B cell (primary cell): Measurements from ENCODE around the gene SYMPK. TPM values are rescaled to one million over a fixed set of nuclear protein-coding genes. Genes with fewer than 3 reads are reported as not detected.

Source experiments
- ATAC-seq: fragments of 200-7000 bp; cut with Tn5 transposase; one replicate; pipeline ENCODE4 v1.10.0; 2021; ENCODE audit warnings: low read depth, mild to moderate bottlenecking, moderate number of reproducible peaks, moderate library complexity
- CTCF ChIA-PET: fragments of 350-600 bp; sonication (Branson Sonifier 250); formaldehyde crosslinking; loops from one replicate; lab custom pipeline; 2021; ENCODE audit warnings: antibody characterized with exemption, inconsistent platforms; lab: Charles Lee
- POLR2A ChIA-PET: fragments of 350-600 bp; sonication (Branson Sonifier 250); formaldehyde crosslinking; loops from one replicate; lab custom pipeline; 2021; ENCODE audit warnings: antibody characterized with exemption; lab: Charles Lee
- DNase-seq: peaks from one replicate; pipeline ENCODE4 v3.0.0; 2013
- H2AFZ ChIP-seq: 2 replicates; pipeline ENCODE4 v1.6.1; 2012; ENCODE audit warnings: mild to moderate bottlenecking, low read depth, low read length; ENCODE audit not compliant: insufficient read depth, poor library complexity, severe bottlenecking
- H3K27ac ChIP-seq, 2 donors: 1 replicate in 1 of 2; 2 replicates in 1 of 2; pipeline ENCODE4 v1.5.1; 2012 to 2013; ENCODE audit warnings: low read length in 2 of 2, mild to moderate bottlenecking in 2 of 2, moderate library complexity in 1 of 2
- H3K27me3 ChIP-seq, 4 experiments: fragments of 200-600 bp in 1 of 4; sonication (generic) in 1 of 4; replicated peaks in 1 of 4; 1 replicate in 2 of 4; 2 replicates in 2 of 4; pipeline versions ENCODE4 v1.6.1 to v1.7.0; 2013 to 2016; ENCODE audit warnings: low read length in 3 of 4, mild to moderate bottlenecking in 2 of 4, mixed read lengths in 1 of 4, moderate library complexity in 1 of 4; ENCODE audit not compliant: insufficient read depth in 4 of 4, control insufficient read depth in 3 of 4; ENCODE audit errors: control extremely low read depth in 1 of 4
- H3K36me3 ChIP-seq, 2 experiments: replicated peaks in 1 of 2; 1 replicate in 1 of 2; 2 replicates in 1 of 2; pipeline versions ENCODE4 v1.6.1 to v1.7.1; 2013; ENCODE audit warnings: low read length in 1 of 2; ENCODE audit not compliant: insufficient read depth in 2 of 2, control insufficient read depth in 1 of 2; ENCODE audit errors: control extremely low read depth in 1 of 2, extremely low read depth in 1 of 2
- H3K4me1 ChIP-seq, 2 donors: fragments of 200-600 bp in 1 of 2; sonication (generic) in 1 of 2; 1 replicate in 1 of 2; 2 replicates in 1 of 2; pipeline versions ENCODE4 v1.5.1 to v1.6.1; 2013 to 2017; ENCODE audit warnings: low read length in 2 of 2; ENCODE audit not compliant: control insufficient read depth in 2 of 2, insufficient read depth in 2 of 2
- H3K4me2 ChIP-seq: replicated peaks from 2 replicates; pipeline ENCODE3; 2012; ENCODE audit warnings: mild to moderate bottlenecking, low read depth, low read length; ENCODE audit not compliant: poor library complexity, severe bottlenecking
- H3K4me3 ChIP-seq, 5 experiments: fragments of 200-600 bp in 1 of 5; sonication (generic) in 1 of 5; 1 replicate in 3 of 5; 2 replicates in 2 of 5; pipeline versions ENCODE4 v1.5.1 to v1.7.0; 2011 to 2016; ENCODE audit warnings: low read length in 4 of 5, mild to moderate bottlenecking in 4 of 5, low read depth in 2 of 5, control low read depth in 1 of 5, moderate library complexity in 1 of 5; ENCODE audit not compliant: insufficient read depth in 1 of 5; ENCODE audit errors: control extremely low read depth in 1 of 5, extremely low read depth in 1 of 5
- H3K79me2 ChIP-seq: fragments of 200-600 bp; sonication (generic); one replicate; pipeline ENCODE4 v1.6.0; 2016; ENCODE audit warnings: low read length; ENCODE audit not compliant: control insufficient read depth, insufficient read depth
- H3K9ac ChIP-seq: fragments of 200-600 bp; sonication (generic); 2 replicates; pipeline ENCODE4 v1.6.1; 2017; ENCODE audit warnings: mild to moderate bottlenecking, low read length, moderate library complexity
- H3K9me3 ChIP-seq, 3 donors: one replicate each; pipeline versions ENCODE4 v1.6.1 to v1.7.1; 2013; ENCODE audit warnings: low read length in 2 of 3; ENCODE audit not compliant: control insufficient read depth in 2 of 3, insufficient read depth in 1 of 3; ENCODE audit errors: control extremely low read depth in 1 of 3
- H4K20me1 ChIP-seq: 2 replicates; pipeline ENCODE4 v1.6.0; 2012; ENCODE audit warnings: mild to moderate bottlenecking, low read length; ENCODE audit not compliant: insufficient read depth, control insufficient read depth, poor library complexity, severe bottlenecking
- H3K27ac Mint-ChIP-seq: one replicate; pipeline ENCODE4 v1.8.0; 2021; ENCODE audit warnings: mixed read lengths
- H3K27me3 Mint-ChIP-seq: one replicate; pipeline ENCODE4 v1.8.0; 2021; ENCODE audit warnings: mixed read lengths
- H3K4me1 Mint-ChIP-seq: one replicate; pipeline ENCODE4 v1.8.0; 2021; ENCODE audit warnings: mixed read lengths
- H3K4me3 Mint-ChIP-seq: one replicate; pipeline ENCODE4 v1.8.0; 2021; ENCODE audit warnings: mixed read lengths
- H3K9me3 Mint-ChIP-seq: one replicate; pipeline ENCODE4 v1.8.0; 2022; ENCODE audit warnings: mixed read lengths; ENCODE audit not compliant: insufficient read depth
- CTCF ChIP-seq: fragments of 200-600 bp; IDR thresholded peaks from one replicate; pipeline ENCODE4 v1.8.0; 2022; ENCODE audit warnings: antibody characterized with exemption, mild to moderate bottlenecking
- EZH2 ChIP-seq: IDR thresholded peaks from 2 replicates; pipeline ENCODE4 v1.6.1; 2012; ENCODE audit warnings: borderline replicate concordance, low read depth, mild to moderate bottlenecking, moderate library complexity, low read length; ENCODE audit not compliant: insufficient read depth, poor library complexity, severe bottlenecking
- WGBS: methylation state at CpG from one replicate; pipeline ENCODE4 v1.1.5; 2013; ENCODE audit warnings: missing lambda C conversion rate; ENCODE audit not compliant: insufficient coverage; 5-methylcytosine and 5-hydroxymethylcytosine counted together
- intact Hi-C: fragments of 100-400 bp; cut with micrococcal nuclease; formaldehyde crosslinking; loops from one replicate; pipeline ENCODE4 v1.10.0; 2022
- polyA plus RNA-seq: library from polyadenylated mRNA; depleted of rRNA; stranded (reverse); fragments of >200 nt; gene quantifications from 2 replicates; pipeline ENCODE4 v1.2.3, GENCODE V29; 2012
- total RNA-seq, 2 donors: library from RNA; stranded (reverse); fragments of 120-200 nt in 1 of 2; gene quantifications; 1 replicate in 1 of 2; 2 replicates in 1 of 2; pipeline versions ENCODE4 v1.2.3 to v1.2.4, GENCODE V29; 2013 to 2022

The SYMPK gene
- total and polyA plus RNA-seq, 2 donors (not counting 1 experiment from before 2014, with no cell fraction given) = 119 to 138 TPM

GRCh38 chr19:45817725-45818301 lies 45.1 kb downstream of the SYMPK start:
- 91% methylated on average over 19 of the region's 19 CpGs for WGBS
- no peaks in the 10 kb centered on the region for H3K79me2 ChIP-seq
- peaks cover 19 to 23% of the 10 kb centered on the region in 2 donors for H3K4me1 ChIP-seq
- TF ChIP-seq EZH2 = no peak
- no peak for TF ChIP-seq CTCF
- H3K27ac ChIP-seq = no peak overlapping the region
- peaks cover 14% of the 10 kb centered on the region for H4K20me1 ChIP-seq
- POLR2A ChIA-PET = interaction anchor here (0.8 kb wide), 1 partner anchor 148 kb away, joined by 8 read pairs; no protein-coding TSS in a partner anchor
- peaks cover 0 to 6% (median 2%) of the 10 kb centered on the region in 4 experiments for H3K27me3 ChIP-seq
- Mint-ChIP-seq H3K27me3 (peaks cover 3% of the 10 kb centered on the region), H3K4me1 (peaks cover 11% of the 10 kb centered on the region), H3K9me3 (no peaks in the 10 kb centered on the region), H3K27ac (no peak overlapping the region), H3K4me3 (no peak overlapping the region)
- no peak overlapping the region for H3K4me3 ChIP-seq
- H2AFZ ChIP-seq = no peak overlapping the region
- ATAC-seq (no peak), DNase-seq (no peak)
- H3K9ac ChIP-seq = no peak overlapping the region
- H3K4me2 ChIP-seq = no peak overlapping the region
- intact Hi-C loops = loop anchor here (1.0 to 2.0 kb wide), 5 partner anchors 25 to 199 kb away; partner anchors contain the start of genes DMWD and SYMPK
- CTCF ChIA-PET = interaction anchor here (0.5 to 2.2 kb wide), 7 partner anchors 9 to 631 kb away, joined by 3 to 23 read pairs (median 4); partner anchors contain the start of gene SIX5
- H3K36me3 ChIP-seq = peaks cover 0 to 21% of the 10 kb centered on the region in 2 experiments
- H3K9me3 ChIP-seq = no peaks in the 10 kb centered on the region
